GM12865 (cell line): ENCODE results near the gene FOCAD.
"Not testable (repeated sequence)": the region's sequence is repeated elsewhere in the genome, so short reads cannot be mapped to it uniquely, and the experiment has no call there.

ENCODE experiments used
- DNase-seq: peaks from one replicate; pipeline ENCODE4 v3.0.0; 2010; ENCODE audit warnings: low read depth
- H3K4me3 ChIP-seq: 2 replicates; pipeline ENCODE4 v1.5.1; 2011; ENCODE audit warnings: mild to moderate bottlenecking, low read depth, low read length, control low read depth
- TF ChIP-seq, protein P1 (sequence below): IDR thresholded peaks from 2 replicates; pipeline ENCODE4 v1.5.1; 2011; ENCODE audit warnings: low read length, control low read depth, low read depth, inconsistent platforms; ENCODE audit not compliant: insufficient read depth; ENCODE audit errors: missing control alignments

Gene FOCAD

DNA sequence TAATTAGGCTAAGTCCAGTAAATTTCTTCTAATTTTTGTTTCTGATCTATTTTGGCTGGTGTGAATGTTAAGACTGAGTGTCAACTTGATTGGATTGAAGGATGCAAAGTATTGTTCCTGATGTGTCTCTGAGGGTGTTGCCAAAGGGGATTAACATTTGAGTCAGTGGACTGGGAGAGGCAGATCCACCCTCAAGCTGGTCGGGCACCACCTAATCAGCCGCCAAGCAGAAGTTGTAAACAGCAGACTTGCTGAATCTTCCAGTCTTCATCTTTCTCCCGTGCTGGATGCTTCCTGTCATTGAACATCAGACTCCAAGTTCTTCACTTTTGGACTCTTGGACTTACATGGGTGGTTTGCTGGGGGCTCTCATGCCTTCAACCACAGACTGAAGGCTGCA is 40.4 kb upstream of the FOCAD start:
- H3K4me3 ChIP-seq = no peak overlapping the region
- DNase-seq = no peak
- TF ChIP-seq, protein P1, sequence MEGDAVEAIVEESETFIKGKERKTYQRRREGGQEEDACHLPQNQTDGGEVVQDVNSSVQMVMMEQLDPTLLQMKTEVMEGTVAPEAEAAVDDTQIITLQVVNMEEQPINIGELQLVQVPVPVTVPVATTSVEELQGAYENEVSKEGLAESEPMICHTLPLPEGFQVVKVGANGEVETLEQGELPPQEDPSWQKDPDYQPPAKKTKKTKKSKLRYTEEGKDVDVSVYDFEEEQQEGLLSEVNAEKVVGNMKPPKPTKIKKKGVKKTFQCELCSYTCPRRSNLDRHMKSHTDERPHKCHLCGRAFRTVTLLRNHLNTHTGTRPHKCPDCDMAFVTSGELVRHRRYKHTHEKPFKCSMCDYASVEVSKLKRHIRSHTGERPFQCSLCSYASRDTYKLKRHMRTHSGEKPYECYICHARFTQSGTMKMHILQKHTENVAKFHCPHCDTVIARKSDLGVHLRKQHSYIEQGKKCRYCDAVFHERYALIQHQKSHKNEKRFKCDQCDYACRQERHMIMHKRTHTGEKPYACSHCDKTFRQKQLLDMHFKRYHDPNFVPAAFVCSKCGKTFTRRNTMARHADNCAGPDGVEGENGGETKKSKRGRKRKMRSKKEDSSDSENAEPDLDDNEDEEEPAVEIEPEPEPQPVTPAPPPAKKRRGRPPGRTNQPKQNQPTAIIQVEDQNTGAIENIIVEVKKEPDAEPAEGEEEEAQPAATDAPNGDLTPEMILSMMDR = no peak

DNA sequence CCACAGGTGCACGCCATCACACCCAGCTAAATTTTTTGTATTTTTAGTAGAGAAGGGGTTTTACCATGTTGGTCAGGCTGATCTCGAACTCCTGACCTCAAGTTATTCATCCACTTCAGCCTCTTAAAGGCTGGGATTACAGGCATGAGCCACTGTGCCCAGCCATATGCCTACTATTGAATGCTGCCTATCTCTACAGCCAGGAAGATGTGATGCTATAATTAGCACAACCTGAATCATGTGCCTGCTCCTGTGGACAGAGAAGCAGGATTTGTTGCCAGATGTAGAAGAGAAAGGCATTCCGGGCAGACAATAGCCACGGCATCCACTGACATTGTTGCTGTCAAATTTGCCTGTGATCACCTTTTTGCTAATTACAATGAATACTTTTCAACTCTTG is 37.4 kb upstream of the FOCAD start:
- no peak overlapping the region for H3K4me3 ChIP-seq
- TF ChIP-seq, protein P1 = no peak

DNA sequence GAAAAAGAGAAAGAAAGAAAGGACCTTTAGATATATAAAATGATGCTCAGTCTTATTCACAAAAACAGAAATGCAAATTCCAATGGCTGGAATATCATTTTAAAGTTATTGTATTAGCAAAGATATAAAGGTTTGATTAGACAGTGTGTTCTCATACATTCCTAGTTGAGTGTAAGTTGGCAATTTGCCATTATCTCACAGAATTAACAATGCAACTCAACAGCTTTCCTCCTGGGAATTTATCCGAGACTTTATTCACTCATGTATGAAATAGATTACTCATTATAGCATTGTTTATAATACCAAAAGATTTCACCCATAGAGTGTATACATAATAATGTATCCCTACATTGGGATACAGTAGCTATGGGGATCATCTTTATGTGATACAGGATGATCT is 34.7 kb upstream of the FOCAD start:
- no peak for DNase-seq
- no peak overlapping the region for H3K4me3 ChIP-seq
- TF ChIP-seq, protein P1 = no peak

More for the DNA sequence above, 37.4 kb upstream of the FOCAD start:
- DNase-seq = no peak

DNA sequence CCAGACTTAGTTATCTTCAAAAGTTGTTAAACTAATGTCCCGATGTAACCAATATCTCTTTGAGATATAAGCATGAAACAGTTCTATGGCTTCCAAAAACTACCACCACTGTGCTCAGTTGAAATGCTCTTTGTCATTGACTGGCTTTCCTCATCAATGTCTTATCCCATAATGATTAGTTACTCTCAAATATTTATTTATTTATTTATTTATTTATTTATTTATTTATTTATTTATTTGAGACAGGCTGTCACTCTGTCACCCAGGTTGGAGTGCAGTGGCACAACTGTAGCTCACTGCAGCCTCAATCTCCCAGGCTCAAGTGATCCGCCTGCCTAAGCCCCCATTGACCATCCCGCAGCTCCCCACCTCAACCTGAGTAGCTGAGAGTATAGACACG is 33.7 kb upstream of the FOCAD start:
- H3K4me3 ChIP-seq = no peak overlapping the region
- TF ChIP-seq, protein P1 = no peak
- DNase-seq = no peak

DNA sequence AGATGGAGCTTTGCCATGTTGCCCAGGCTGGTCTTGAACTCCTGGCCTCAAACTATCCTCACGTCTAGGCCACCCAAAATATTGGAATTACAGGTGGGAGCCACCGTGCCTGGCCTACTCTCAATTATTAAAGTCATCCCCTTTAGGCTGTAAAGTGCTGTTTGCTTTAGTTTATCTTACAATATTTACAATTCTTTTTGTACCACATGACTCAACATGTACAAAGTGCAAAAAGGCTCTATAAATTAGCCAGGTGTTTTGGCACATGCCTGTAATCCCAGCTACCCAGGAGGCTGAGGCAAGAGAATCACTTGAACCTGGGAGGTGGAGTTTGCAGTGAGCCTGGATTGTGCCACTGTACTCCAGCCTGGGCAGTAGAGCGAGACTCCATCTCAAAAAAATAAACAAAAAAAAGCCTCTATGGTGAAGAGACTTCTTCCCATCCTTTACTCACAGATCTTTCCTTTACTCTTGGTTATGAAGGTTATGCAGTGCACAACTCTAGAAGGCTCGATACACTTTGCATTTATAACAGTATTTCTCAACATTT is 33.2 kb upstream of the FOCAD start:
- TF ChIP-seq, protein P1 = no peak
- H3K4me3 ChIP-seq = no peak overlapping the region
- no peak for DNase-seq

DNA sequence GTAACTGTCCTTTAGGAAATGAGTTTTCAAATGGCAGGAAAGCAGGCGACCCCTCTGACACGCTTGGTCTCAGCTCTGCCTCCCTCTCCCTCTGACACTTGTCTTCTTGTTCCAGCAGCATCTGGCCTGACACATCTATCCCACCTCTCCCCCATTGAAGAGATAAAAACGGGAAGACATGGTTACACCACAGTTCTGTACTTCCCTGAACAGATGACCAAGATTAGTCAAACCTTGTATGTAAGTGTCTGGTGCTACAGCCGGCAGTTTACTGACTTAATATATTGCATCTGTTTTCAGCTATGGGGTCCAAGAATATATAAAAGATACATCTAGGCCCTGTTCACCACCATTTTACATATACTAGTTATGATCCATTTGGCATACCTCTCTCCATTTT is 32.1 kb upstream of the FOCAD start:
- no peak for DNase-seq
- TF ChIP-seq, protein P1 = no peak

DNA sequence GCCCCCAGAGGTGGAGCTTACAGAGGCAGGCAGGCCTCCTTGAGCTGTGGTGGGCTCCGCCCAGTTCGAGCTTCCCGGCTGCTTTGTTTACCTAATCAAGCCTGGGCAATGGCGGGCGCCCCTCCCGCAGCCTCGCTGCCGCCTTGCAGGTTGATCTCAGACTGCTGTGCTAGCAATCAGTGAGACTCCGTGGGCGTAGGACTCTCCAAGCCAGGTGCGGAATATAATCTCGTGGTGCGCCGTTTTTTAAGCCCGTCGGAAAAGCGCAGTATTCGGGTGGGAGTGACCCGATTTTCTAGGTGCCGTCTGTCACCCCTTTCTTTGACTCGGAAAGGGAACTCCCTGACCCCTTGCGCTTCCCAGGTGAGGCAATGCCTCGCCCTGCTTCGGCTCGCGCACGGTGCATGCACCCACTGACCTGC is 25.8 kb upstream of the FOCAD start:
- not testable (repeated sequence) for DNase-seq, H3K4me3 ChIP-seq

More for the DNA sequence above, 32.1 kb upstream of the FOCAD start:
- no peak overlapping the region for H3K4me3 ChIP-seq
